Measurements from ENCODE around the gene MYBPC1. TPM values are rescaled to one million over a fixed set of nuclear protein-coding genes. Genes with fewer than 3 reads are reported as not detected.

The MYBPC1 gene
- total RNA-seq, 1 experiment from 2014 or later: not detected

DNA sequence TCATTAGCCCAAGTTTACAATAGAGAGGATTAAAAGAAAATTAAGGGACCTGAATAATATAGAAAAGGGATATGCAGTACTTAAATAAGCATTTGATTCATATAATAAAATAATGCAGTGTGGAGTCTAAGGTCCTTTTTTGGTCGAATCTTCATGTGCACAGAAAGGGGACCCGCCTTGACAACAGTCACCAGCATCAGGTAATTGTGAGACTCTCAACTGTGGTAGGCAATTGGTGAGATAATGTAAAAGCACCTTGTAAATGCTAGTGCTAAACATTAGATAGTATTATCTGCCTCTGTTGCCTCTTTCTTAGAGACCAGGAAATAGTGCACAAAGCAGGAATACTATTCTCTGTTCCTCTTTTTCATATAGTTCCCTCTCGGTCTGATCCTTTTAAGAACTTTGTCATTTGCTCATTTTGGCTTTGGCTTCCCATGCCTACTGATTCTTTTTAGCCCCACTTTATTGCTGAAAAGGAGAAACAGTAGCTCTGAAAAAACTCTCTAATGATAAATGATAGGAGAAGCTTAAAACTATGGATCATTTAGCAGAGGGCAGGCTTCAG is 120.2 kb downstream of the MYBPC1 start:
- Mint-ChIP-seq H3K36me3 (ENCODE audit: insufficient read depth, unreplicated experiment) (peaks cover 7% of the 10 kb centered on the region), H3K9me3 (ENCODE audit: unreplicated experiment) (no peaks in the 10 kb centered on the region), H3K27me3 (ENCODE audit: insufficient read depth, unreplicated experiment) (no peaks in the 10 kb centered on the region), H3K27ac (ENCODE audit: unreplicated experiment) (no peak overlapping the region), H3K4me3 (ENCODE audit: unreplicated experiment) (no peak overlapping the region), H3K4me1 (ENCODE audit: low read depth, unreplicated experiment) (peaks cover 19% of the 10 kb centered on the region)
- BruUV-seq (replicated peaks): no TSS peak
- Histone ChIP-seq H3K4me1 (peaks cover 13% of the 10 kb centered on the region), H3K27me3 (replicated peaks; ENCODE audit: control insufficient read depth, insufficient read depth, low read length) (no peaks in the 10 kb centered on the region), H3K4me3 (ENCODE audit: low read depth, low read length) (no peak overlapping the region), H3K9me3 (no peaks in the 10 kb centered on the region), H3K36me3 (ENCODE audit: control insufficient read depth, insufficient read depth, low read length) (no peaks in the 10 kb centered on the region)
- ChIA-PET POLR2A (no interaction called here), CTCF (no interaction called here)
- TF ChIP-seq, protein P1, sequence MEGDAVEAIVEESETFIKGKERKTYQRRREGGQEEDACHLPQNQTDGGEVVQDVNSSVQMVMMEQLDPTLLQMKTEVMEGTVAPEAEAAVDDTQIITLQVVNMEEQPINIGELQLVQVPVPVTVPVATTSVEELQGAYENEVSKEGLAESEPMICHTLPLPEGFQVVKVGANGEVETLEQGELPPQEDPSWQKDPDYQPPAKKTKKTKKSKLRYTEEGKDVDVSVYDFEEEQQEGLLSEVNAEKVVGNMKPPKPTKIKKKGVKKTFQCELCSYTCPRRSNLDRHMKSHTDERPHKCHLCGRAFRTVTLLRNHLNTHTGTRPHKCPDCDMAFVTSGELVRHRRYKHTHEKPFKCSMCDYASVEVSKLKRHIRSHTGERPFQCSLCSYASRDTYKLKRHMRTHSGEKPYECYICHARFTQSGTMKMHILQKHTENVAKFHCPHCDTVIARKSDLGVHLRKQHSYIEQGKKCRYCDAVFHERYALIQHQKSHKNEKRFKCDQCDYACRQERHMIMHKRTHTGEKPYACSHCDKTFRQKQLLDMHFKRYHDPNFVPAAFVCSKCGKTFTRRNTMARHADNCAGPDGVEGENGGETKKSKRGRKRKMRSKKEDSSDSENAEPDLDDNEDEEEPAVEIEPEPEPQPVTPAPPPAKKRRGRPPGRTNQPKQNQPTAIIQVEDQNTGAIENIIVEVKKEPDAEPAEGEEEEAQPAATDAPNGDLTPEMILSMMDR (IDR thresholded peaks at IDR 0.05; ENCODE audit: insufficient read depth in 1 of 2, low read depth in 1 of 2, low read length in 1 of 2, severe bottlenecking in 1 of 2, unreplicated experiment in 1 of 2): no peak
- no peak for DNase-seq
- intact Hi-C loops (cut with micrococcal nuclease; ENCODE audit: unreplicated experiment): no loop called here

DNA sequence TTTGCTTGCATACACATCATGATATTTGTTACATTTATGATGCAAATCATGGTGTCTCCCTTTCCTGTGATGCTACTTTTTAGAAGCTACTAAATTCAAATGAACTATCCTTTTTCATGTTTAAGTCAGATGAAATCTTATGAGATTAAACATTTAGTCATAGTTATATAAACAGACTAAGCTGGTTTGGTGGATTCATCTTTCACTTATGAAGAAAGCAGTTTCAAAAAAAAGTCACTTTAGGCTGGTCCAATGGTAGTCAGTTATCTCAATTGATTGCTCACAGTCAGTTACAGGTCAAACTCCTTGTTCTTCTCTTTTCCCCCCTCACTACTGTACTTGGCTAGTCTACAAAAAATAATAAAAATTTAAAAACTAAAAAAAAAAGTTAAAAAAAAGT is 124.8 kb downstream of the MYBPC1 start:
- H3K27me3 ChIP-seq (replicated peaks; ENCODE audit: control insufficient read depth, insufficient read depth, low read length): no peaks in the 10 kb centered on the region
- H3K27me3 Mint-ChIP-seq (ENCODE audit: insufficient read depth, unreplicated experiment): no peaks in the 10 kb centered on the region
- H3K4me3 ChIP-seq (ENCODE audit: low read depth, low read length): no peak overlapping the region
- POLR2A ChIA-PET: no interaction called here
- no TSS peak for BruUV-seq (replicated peaks)
- CTCF ChIA-PET: no interaction called here
- H3K4me3 Mint-ChIP-seq (ENCODE audit: unreplicated experiment): no peak overlapping the region
- H3K36me3 Mint-ChIP-seq (ENCODE audit: insufficient read depth, unreplicated experiment): peaks cover 11% of the 10 kb centered on the region
- H3K27ac Mint-ChIP-seq (ENCODE audit: unreplicated experiment): no peak overlapping the region
- no peaks in the 10 kb centered on the region for H3K9me3 Mint-ChIP-seq (ENCODE audit: unreplicated experiment)
- DNase-seq: no peak
- no peaks in the 10 kb centered on the region for H3K36me3 ChIP-seq (ENCODE audit: control insufficient read depth, insufficient read depth, low read length)
- intact Hi-C loops (cut with micrococcal nuclease; ENCODE audit: unreplicated experiment): no loop called here
- TF ChIP-seq, protein P1 (IDR thresholded peaks at IDR 0.05; ENCODE audit: insufficient read depth in 1 of 2, low read depth in 1 of 2, low read length in 1 of 2, severe bottlenecking in 1 of 2, unreplicated experiment in 1 of 2): no peak
- no peaks in the 10 kb centered on the region for H3K4me1 ChIP-seq
- no peaks in the 10 kb centered on the region for H3K9me3 ChIP-seq
- no peaks in the 10 kb centered on the region for H3K4me1 Mint-ChIP-seq (ENCODE audit: low read depth, unreplicated experiment)

DNA sequence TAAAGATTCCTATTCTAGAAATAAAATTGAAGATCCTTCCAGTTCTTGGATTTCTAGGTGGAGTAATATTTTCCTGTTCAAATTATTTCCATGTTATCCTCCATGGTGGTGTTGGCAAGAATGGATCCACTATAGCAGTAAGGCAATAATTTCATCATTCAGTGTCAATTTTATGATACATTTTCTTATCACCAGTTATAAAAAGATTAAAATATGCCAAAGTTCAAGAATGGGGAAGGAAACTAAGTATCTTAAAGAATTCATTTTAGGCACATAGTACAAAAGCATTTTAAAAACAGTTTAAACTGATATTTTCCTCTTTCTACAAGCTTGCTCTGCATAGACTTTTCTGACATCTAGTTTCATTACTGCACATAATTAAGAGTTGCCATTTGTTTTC is 125.3 kb downstream of the MYBPC1 start:
- Mint-ChIP-seq H3K27ac (ENCODE audit: unreplicated experiment) (no peak overlapping the region), H3K4me3 (ENCODE audit: unreplicated experiment) (no peak overlapping the region), H3K9me3 (ENCODE audit: unreplicated experiment) (no peaks in the 10 kb centered on the region), H3K27me3 (ENCODE audit: insufficient read depth, unreplicated experiment) (no peaks in the 10 kb centered on the region), H3K4me1 (ENCODE audit: low read depth, unreplicated experiment) (no peaks in the 10 kb centered on the region), H3K36me3 (ENCODE audit: insufficient read depth, unreplicated experiment) (peaks cover 11% of the 10 kb centered on the region)
- no peaks in the 10 kb centered on the region for H3K9me3 ChIP-seq
- CTCF ChIA-PET: no interaction called here
- intact Hi-C loops (cut with micrococcal nuclease; ENCODE audit: unreplicated experiment): no loop called here
- DNase-seq: no peak
- BruUV-seq (replicated peaks): no TSS peak
- no peaks in the 10 kb centered on the region for H3K27me3 ChIP-seq (replicated peaks; ENCODE audit: control insufficient read depth, insufficient read depth, low read length)
- POLR2A ChIA-PET: no interaction called here
- no peaks in the 10 kb centered on the region for H3K4me1 ChIP-seq
- no peak overlapping the region for H3K4me3 ChIP-seq (ENCODE audit: low read depth, low read length)
- TF ChIP-seq, protein P1 (IDR thresholded peaks at IDR 0.05; ENCODE audit: insufficient read depth in 1 of 2, low read depth in 1 of 2, low read length in 1 of 2, severe bottlenecking in 1 of 2, unreplicated experiment in 1 of 2): no peak
- H3K36me3 ChIP-seq (ENCODE audit: control insufficient read depth, insufficient read depth, low read length): no peaks in the 10 kb centered on the region

Data from Caco-2 (cell line).